T-helper 2 cell treated with Interferon-gamma antibody and Interleukin-4, amounts not matched to agents 100 ng/mL and 5 ng/mL, for 36 hours (primary cell): ENCODE data around the gene DLG1. TPM values are rescaled to one million over a fixed set of nuclear protein-coding genes. Genes with fewer than 3 reads are reported as not detected.
"Not testable (repeated sequence)": the region's sequence is repeated elsewhere in the genome, so short reads cannot be mapped to it uniquely, and the experiment has no call there.

Experiments used
- intact Hi-C: fragments of 100-400 bp; cut with micrococcal nuclease; formaldehyde crosslinking; loops from one replicate; pipeline ENCODE4 v1.15.1; 2023
- total RNA-seq: library from RNA; stranded (reverse); gene quantifications from 2 replicates; pipeline ENCODE4 v1.2.3, GENCODE V29; 2022

Gene DLG1
- total RNA-seq, 1 donor from 2014 or later = 72.5 TPM

DNA sequence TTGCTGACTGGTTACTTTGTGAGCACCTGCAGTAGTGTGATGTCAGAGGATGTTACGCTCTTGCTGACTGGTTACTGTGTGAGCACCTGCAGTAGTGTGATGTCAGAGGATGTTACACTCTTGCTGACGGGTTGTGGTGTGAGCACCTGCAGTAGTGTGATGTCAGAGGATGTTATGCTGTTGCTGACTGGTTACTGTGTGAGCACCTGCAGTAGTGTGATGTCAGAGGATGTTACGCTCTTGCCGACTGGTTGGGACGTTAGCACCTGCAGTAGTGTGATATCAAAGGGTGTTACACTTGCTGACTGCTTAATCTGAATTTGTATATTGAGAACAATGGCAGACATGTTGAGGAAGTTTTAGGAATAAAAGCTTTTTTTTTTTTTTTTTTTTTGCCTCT lies 263.6 kb downstream of the DLG1 start:
- intact Hi-C loops = not testable (repeated sequence)

GRCh38 chr3:197033764-197034163 lies 264.6 kb downstream of the DLG1 start:
- intact Hi-C loops = not testable (repeated sequence)

DNA sequence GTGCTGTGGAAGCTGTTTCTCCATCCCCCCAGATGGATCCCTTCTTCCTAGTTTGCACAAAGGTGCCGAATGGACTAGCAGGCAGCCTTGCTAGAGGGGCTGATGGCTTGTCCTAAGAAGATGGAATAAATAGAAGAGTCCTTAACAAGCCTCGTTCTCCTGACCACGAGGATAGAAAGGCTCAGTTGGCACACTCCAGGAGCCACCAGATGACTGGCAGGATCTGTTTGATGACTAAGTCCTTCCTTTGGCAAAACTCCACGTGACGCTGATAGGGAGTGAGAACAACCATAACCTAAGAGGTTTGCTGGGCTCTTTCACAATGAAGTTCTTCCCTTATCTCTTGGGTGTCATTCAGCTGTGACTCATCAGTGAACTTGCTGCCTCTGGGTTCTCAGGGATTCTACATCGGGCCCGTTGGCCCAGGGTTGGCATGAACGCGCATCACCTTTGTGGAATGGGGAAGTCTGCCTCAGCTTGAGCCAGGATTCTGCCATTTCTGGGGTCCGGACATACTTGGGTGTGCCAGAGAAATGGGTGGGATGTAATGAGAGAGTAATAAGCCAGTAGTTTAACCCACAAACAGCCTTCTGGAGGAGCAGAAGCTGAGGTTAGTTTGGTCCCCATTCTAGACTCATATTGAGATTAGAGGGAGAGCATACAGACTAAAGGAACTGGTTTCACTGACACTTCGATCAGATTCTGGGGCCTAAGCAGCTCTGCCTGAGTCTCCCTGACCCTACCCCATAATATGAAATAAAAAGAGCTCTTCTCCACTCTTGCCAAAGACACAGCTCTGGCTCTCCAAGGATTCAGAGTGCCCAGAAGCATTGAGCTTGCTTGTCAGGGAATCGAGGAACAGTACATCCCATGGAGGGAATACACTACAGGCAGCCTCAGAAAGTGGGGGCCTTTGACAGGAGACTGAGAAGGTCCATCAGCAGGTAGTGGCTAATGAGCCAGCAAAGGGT lies 266.8 kb downstream of the DLG1 start:
- intact Hi-C loops = no loop called here

DNA sequence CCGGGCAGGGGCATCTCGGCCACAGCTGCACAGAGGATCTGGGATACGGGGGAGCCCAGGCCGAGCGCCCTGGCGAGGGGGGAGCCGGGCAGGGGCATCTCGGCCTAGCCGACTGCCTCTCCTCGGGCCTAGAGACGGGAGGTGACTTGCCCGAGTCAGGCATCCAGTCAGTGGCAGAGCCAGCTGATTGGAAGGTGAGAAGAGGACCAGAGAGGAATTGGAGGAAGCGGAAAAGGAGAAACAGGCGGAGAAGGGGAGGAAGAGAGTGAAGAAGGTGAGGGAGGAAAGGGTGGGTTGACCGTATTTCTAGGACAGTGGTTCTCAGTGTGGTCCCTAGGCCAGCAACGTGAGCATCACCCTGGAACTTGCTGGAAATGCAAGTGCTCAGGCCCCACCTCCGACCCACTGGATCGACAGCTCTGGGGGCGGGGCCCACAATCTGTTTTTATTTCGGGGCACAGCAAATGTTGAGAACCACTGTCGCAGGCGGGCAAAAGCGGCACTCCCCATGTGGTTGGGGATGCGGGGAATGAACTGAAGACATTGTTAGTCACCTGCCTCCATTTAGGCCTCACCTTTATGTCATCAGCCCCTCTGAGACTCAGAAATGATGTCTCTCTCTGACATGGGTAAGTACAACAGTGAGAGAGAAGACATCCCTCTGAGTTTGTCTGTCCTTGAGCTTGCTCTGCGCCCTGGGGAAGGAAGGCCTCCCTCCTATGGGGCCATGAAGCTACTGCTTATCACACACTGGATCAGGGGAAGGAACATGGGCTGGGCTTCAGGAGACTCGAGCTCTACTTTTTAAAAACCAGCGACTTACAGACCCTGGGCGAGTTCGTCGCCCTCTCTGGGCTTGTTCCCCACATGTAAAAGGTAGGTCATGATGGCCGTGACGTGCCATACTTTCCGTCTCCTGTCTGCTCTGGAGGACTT lies 267.8 kb downstream of the DLG1 start:
- intact Hi-C loops = no loop called here

- intact Hi-C loops = loop anchor here (1.0 to 2.0 kb wide), 2 partner anchors 26 to 61 kb away; partner anchors contain the start of gene PIGZ
These were observed 268.8 kb downstream of the DLG1 start, which contains the start of gene MELTF for GRCh38 chr3:197029511-197030167. Gene MELTF, minus strand, starts transcription at chr3:197029817. Its CDS starts 115 bp downstream, at chr3:197029702.

DNA sequence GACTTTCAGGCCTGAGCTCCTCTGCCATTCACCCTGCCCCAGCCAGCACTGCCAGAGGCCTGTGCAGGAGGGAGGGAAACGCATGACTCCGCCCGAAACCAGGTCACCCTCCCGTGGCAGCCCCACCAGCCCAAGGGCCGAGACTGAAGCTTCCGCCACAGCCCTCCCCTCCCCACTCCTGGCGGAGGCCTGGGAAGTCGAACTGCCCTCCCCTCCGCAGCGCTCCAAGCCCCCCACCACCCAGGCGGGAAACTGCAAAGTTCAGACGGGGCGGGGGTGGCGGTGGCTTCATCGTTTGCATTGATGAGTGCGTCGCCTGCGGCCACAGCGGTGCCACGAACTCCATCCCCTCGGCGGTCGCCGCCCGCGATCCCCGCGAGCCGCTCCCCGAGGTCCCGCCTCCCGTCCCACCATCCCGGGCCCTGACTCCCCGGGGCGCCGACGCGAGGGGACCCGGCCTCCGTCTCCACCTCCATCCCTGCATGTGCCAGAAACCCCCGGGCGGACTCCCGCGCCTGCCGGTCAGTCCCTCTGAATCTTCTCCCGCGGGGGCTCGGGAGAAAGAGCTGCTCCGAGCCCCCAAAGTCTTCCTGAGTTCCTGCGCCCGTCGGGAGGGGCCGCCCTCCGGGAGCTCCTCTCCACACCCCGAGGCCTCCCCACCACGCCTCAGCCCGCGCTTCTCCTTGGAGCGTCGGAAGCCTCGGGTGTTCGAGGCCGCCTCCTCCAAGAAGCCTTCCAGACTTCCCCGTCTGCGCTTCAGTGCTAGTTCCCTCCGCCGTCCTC lies 269.5 kb downstream of the DLG1 start:
- intact Hi-C loops = loop anchor here (1.0 to 2.0 kb wide), 2 partner anchors 26 to 60 kb away; partner anchors contain the start of gene PIGZ

DNA sequence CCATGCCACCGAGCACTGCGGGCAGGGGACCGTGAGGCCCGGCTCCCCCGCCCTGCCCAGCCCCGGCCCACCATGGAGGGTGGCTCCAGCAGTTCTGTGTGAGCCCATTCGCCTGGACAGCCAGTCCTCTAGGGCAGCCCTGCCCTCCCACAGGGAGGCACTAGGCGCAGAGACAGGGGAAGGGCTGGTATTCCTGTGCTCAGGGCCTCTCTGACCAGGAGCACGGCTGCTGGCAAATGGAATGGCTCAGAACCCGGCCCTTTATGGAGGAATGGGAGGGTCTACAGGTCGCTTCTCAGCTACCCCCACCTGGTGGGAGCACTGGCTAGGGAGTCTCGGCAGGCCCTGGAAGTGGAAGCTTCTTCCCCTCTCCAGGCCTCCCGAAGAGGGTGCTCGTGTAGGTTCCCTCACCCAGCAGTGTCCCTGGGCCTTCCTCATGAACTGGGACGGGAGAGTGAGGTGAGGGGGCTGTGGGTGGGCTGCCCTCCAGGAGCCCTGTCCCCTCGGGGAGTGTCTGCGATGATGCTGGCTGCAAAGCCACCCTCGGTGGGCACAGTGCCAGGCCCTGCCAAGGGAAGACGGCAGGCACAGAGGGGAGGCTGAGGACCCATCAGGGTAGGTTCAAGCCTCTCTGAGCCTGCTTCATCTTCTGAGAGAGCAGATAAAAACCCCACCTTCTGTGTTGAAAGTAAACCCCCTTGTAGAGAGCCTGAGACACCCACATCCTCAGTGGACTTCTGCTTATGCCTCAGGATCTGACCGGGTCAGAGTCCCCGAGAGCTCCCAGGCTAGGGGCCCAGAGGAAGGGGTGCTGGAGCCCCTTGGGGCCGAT lies 270.3 kb downstream of the DLG1 start:
- intact Hi-C loops = loop anchor here (2.0 kb wide), 1 partner anchor 59 kb away; the partner anchor contains the start of gene PIGZ

DNA sequence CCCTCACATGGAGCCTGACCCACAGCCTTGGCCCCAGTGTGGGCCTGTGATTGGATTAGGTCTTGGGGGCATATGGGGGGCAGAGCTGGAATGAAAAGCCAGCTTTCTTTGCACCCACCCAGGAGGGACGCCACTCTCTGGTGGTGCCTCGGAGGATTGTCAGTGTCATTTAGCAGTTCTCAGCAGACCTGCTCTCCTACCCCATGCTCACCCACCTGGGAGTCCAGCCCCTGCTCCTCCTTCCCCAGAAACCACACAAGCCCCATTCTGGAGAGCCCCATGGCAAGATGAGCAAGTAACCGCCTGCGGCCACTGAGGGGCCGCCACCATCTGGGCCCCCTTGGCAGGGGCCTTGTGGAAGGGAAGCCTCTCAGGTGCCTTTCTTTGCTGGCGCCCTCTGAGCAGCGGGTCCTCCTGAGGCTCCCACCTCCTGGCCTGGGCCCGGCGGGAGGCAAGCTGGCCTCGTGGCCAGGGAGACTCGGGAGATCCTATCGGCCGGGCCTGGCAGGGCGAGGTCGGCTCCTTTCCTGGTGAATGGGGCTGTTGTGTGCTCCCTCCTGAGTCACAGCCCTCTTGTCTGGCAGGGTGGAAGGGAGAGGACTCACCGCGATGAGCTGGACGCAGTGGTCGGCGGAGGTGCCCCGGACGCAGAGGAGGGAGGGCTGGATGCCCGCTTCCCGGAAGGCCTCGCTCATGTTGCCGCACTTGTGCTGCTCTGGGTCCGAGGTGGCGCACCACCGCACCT lies 271.1 kb downstream of the DLG1 start:
- intact Hi-C loops = no loop called here

DNA sequence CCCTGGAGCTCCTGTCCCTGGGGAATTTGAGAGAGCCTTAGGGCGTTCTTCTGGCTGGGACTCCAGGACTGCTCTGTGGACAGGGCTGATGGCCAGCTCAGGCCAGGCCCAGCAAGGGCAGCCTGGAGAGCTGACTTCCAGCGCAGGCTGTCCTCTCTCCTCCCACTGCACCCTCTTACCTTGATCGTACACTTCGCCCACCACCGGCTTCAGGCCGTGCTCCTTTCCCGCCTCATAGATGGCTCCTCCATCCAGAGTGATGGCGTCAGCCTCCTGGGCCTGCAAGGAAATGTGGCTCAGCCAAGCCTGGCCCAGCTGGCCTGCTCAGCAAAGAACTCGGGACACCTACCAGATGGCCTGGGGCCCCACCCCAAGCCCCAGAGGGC lies 271.9 kb downstream of the DLG1 start:
- intact Hi-C loops = no loop called here

DNA sequence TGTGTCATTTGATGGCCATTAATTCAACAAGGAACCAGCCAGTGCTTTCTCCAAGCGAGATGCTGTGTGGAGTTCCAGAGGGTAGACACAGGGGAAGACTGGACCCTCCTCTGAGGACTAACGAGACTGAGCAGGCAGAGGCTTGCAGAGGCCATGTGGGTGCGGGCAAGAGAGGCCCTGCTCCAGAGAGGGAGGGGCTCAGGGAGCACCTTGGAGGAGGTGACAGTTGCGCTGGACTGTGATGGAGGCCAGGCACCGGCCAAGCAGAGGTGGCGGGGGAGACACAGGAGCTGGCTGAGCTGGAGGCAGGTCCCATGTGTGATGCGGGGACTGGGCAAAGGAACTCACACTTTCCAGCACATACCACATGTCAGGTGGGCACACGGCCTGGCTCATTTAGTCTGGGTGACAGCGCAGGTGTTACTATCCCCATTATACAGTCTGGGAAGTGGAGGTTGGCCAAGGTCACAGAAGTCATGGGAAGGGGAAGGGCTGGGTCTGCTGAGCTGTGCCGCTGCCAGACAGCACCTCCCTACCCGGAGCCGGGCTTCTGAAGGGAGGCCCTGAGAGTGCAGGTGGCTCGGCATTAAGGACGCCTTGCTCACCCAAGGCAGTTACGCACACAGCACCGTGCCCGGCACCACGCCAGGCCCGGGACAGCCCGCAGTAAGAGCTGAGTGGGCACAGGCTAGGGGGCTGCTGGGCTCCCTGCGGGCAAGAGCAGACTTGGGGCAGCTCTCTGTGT lies 272.5 kb downstream of the DLG1 start:
- intact Hi-C loops = no loop called here

GRCh38 chr3:197024881-197025735 lies 273.3 kb downstream of the DLG1 start:
- intact Hi-C loops = no loop called here

DNA sequence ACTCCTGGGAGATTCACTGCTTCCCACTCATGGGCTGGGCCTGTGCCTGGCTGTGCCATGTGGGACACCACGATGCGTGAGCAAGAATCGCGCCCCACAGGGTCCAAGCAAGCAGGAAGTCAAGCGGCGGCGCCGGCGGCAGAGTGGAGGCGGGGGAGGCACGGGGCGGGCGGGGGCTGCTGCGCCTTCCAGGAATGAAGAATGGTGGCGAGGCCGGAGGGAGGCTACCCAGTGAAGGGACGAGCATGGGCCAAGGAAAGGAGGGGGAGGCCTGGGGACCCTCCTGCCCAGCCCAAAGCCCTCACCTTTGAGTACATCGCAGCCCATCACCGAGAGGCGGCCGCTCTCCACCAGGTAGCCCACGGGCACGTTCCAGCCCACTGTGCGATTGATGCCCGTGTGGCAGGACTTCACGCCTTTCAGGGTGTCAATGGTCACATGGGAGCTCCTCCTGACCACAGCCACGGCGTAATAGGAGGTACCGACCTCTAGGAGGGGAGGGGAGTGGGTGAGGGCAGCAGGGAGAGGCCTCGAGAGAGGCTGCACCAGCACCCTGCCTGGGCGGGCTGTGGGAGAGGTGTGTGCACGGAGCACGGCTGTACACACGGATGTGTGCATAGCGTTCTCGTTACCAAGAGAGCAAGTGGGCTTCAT lies 274.3 kb downstream of the DLG1 start:
- intact Hi-C loops = no loop called here

GRCh38 chr3:197023241-197023997 lies 275.0 kb downstream of the DLG1 start:
- intact Hi-C loops = no loop called here

DNA sequence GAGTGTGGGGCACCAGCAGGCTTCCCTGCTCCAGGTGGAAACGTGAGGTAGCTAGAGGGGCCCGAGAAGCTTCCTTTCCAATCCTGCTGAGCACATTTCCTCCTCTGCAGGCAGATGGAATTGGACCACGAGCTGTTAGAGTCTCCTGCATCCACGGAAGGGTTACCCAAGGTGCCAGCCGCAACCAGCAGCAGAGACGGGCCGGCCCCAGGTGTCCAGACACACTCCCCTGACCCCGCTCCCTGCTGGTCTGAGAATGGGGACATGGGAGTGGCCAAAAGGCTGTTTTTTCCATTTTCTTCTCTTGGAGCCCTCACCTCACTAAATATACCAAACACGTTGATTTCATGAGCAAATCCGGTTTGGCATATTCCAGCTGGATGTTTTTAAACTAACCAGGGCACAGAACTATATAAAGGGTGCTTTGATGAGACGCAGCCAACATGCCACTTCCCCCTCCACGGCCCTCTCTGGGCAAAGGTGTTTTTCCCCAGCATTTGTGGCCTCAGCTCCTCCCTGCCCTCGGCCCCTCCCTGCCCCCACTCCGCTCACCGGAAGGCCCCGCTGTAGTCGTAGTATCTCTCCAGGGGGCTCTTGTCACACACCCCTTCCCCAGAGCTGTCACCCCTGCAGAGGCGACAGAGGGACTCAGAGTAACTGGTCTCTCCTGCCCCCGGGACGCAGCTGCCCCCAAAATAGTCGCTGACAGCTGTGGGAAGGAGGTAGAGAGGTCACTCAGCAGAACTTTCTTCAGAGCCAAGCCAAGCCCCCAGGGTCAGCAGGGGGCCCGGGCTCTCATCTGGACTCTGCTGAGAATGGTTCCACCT lies 275.8 kb downstream of the DLG1 start:
- intact Hi-C loops = no loop called here
